Kidney glomerular epithelial cell (primary cell): ENCODE data around the gene VPS9D1.
A peak's percentile ranks its signal among the peaks of the same experiment; 100 is the strongest.
"Not testable (repeated sequence)": the region's sequence is repeated elsewhere in the genome, so short reads cannot be mapped to it uniquely, and the experiment has no call there.

ENCODE experiments used
- DNase-seq: peaks from one replicate; lab custom pipeline; 2025; lab: John Stamatoyannopoulos, UW

VPS9D1 gene

GRCh38 chr16:89693289-89693731 lies 27.4 kb downstream of the VPS9D1 start:
- no peak for DNase-seq

- DNase-seq = no peak
Measured at GRCh38 chr16:89691986-89692569, 28.6 kb downstream of the VPS9D1 start.

GRCh38 chr16:89691231-89691985 lies 29.3 kb downstream of the VPS9D1 start:
- DNase-seq = no peak

GRCh38 chr16:89690392-89690901 lies 30.3 kb downstream of the VPS9D1 start:
- no peak for DNase-seq

GRCh38 chr16:89689621-89690020 lies 31.1 kb downstream of the VPS9D1 start:
- DNase-seq = not testable (repeated sequence)

GRCh38 chr16:89689142-89689541 lies 31.6 kb downstream of the VPS9D1 start:
- DNase-seq = no peak

GRCh38 chr16:89688395-89688794 lies 32.3 kb downstream of the VPS9D1 start:
- DNase-seq = no peak

GRCh38 chr16:89687092-89687940 lies 33.4 kb downstream of the VPS9D1 start:
- peak; percentile 82 for DNase-seq

- DNase-seq = peak; percentile 49
Measured at GRCh38 chr16:89686520-89687091, 34.1 kb downstream of the VPS9D1 start, which contains the start of gene CDK10. CDK10 (plus strand) TSS chr16:89686689; CDS start chr16:89686711, 22 bp downstream.

- no peak for DNase-seq
Measured at GRCh38 chr16:89685916-89686315, 34.8 kb downstream of the VPS9D1 start.

GRCh38 chr16:89678258-89678657 lies 42.4 kb downstream of the VPS9D1 start:
- DNase-seq = no peak

- DNase-seq = no peak
Measured at GRCh38 chr16:89672177-89672941, 48.3 kb downstream of the VPS9D1 start.

- not testable (repeated sequence) for DNase-seq
Measured at GRCh38 chr16:89671565-89671964, 49.1 kb downstream of the VPS9D1 start.

- no peak for DNase-seq
Measured at GRCh38 chr16:89670496-89671431, 49.9 kb downstream of the VPS9D1 start.

GRCh38 chr16:89669755-89670154 lies 50.9 kb downstream of the VPS9D1 start:
- DNase-seq = no peak

GRCh38 chr16:89668790-89669158 lies 51.9 kb downstream of the VPS9D1 start:
- DNase-seq = no peak

- DNase-seq = no peak
Measured at GRCh38 chr16:89667633-89668032, 53.1 kb downstream of the VPS9D1 start.

GRCh38 chr16:89667000-89667399 lies 53.7 kb downstream of the VPS9D1 start:
- DNase-seq = peak; percentile 2

- not testable (repeated sequence) for DNase-seq
Measured at GRCh38 chr16:89664238-89664637, 56.5 kb downstream of the VPS9D1 start.

- DNase-seq = no peak
Measured at GRCh38 chr16:89661215-89661614, 59.5 kb downstream of the VPS9D1 start.
